Epithelial cell of prostate (primary cell): Measurements from ENCODE around the gene MTUS2.

Source experiments
- DNase-seq: peaks from one replicate; pipeline ENCODE4 v3.0.0-alpha.2; 2011; ENCODE audit warnings: low read depth, low spot score
- H3K27ac ChIP-seq: fragments of 450-650 bp; 2 replicates; pipeline ENCODE4 v1.5.1; 2017; ENCODE audit warnings: mild to moderate bottlenecking

The MTUS2 gene

GRCh38 chr13:29489650-29490560, 669.8 kb downstream of the MTUS2 start:
- H3K27ac ChIP-seq: no peak overlapping the region
- DNase-seq: no peak

- no peak for DNase-seq
- H3K27ac ChIP-seq: no peak overlapping the region
These were observed 670.4 kb downstream of the MTUS2 start for GRCh38 chr13:29490561-29490885.

GRCh38 chr13:29491248-29491647, 671.1 kb downstream of the MTUS2 start:
- no peak overlapping the region for H3K27ac ChIP-seq
- no peak for DNase-seq

- no peak overlapping the region for H3K27ac ChIP-seq
- no peak for DNase-seq
These were observed 673.7 kb downstream of the MTUS2 start for GRCh38 chr13:29493796-29494195.

DNA sequence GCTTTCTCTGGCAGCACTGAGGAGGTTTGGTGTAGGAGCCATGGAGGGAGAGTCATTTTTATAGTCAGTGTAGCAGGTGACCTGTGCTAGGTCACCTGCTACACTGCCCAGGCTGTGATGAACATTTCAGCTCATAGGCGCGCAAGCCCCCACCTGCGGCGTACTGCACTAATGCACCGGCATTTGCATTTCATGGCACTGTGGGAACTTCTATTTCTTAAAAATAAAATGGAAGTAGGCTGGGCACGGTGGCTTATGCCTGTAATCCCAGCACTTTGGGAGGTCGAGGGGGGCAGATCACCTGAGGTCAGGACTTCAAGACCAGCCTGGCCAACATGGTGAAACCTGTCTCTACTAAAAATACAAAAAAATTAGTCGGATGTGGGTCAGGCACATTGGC, 674.4 kb downstream of the MTUS2 start:
- H3K27ac ChIP-seq: no peak overlapping the region

GRCh38 chr13:29496241-29496712, 676.1 kb downstream of the MTUS2 start:
- DNase-seq: peak; percentile 56

More for the DNA sequence above, 674.4 kb downstream of the MTUS2 start:
- no peak for DNase-seq

GRCh38 chr13:29497137-29497654, 677.1 kb downstream of the MTUS2 start:
- no peak for DNase-seq
- H3K27ac ChIP-seq: no peak overlapping the region

More at GRCh38 chr13:29496241-29496712, 676.1 kb downstream of the MTUS2 start:
- no peak overlapping the region for H3K27ac ChIP-seq

GRCh38 chr13:29498426-29499040, 678.4 kb downstream of the MTUS2 start:
- DNase-seq: no peak

GRCh38 chr13:29499506-29500165, 679.5 kb downstream of the MTUS2 start:
- DNase-seq: no peak
- no peak overlapping the region for H3K27ac ChIP-seq

More at GRCh38 chr13:29498426-29499040, 678.4 kb downstream of the MTUS2 start:
- no peak overlapping the region for H3K27ac ChIP-seq

DNA sequence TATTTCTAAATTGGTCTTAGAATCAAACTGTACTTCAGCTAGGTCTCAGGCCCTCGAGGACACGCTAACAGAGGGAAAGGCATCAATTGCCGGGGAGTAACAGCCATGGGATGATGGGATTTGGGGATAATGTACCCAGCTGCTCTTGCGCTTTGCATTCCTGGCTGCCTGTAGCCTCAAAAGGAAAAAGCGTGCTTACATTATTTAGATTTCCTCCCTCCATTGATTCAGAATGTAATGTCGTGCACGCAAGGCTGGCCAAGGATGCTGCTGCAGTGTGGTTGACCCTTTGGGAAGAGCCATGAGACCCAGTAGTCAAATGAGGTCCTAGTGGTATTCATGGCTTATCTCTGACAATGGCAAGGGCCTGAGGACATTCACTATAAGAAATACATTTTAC, 680.2 kb downstream of the MTUS2 start:
- DNase-seq: no peak
- no peak overlapping the region for H3K27ac ChIP-seq

DNA sequence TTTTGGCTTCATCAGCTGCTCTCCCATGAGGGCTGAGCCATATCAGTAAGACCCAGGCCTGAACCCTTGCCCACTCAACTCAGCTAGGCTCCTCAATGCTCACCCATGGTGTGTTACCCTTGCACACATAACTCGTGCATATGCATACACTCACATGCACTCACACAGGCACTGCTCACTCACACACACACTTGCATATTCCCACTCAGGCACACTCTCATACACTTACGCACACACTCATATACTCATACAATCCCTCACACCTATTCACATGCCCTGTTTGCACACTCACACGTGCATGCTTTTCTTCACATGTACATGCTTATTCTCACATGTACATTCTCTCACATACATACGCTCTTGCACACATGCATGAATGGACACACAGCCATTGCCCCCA, 681.5 kb downstream of the MTUS2 start:
- H3K27ac ChIP-seq: no peak overlapping the region
- DNase-seq: no peak

- no peak for DNase-seq
- H3K27ac ChIP-seq: no peak overlapping the region
These were observed 682.4 kb downstream of the MTUS2 start for GRCh38 chr13:29502391-29503008.

DNA sequence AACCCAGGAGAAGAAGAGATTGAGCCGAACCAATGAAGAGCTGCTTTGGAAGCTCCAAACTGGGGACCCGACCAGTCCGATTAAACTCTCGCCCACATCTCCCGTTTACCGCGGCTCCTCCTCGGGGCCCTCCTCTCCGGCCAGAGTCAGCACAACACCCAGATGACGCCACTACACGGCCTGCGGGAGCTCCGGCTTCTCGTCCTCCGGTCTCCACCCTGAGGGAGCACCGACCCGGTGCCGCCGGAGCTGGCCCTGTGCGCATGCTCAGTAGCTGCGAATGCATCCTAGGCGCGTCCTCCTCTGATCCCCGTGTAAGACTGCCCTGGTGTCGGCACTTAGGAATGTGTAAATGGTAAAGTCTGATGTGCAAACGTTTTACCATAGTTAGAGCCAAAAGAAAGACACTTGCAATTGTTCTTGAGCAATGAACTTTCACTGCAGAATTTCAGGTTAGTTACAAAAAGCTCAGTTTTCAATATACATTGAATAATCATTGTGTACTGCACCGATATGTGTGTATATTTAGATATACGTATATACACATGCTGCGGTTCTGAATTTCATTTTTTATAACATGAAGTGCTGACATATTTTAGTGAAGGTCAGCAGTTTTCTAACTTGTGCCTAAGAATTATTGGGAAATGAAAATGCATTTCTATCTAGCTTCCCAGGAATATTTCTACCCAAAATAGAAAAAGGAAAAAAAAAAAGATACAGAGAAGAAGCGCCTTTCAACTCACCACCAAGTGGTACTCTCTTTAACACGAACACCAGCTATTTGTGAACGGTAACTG, 683.1 kb downstream of the MTUS2 start:
- no peak for DNase-seq
- H3K27ac ChIP-seq: no peak overlapping the region

- no peak for DNase-seq
These were observed 684.6 kb downstream of the MTUS2 start for GRCh38 chr13:29504691-29505090.

GRCh38 chr13:29505511-29505910, 685.4 kb downstream of the MTUS2 start:
- H3K27ac ChIP-seq: no peak overlapping the region
- DNase-seq: no peak

More at GRCh38 chr13:29504691-29505090, 684.6 kb downstream of the MTUS2 start:
- H3K27ac ChIP-seq: no peak overlapping the region

GRCh38 chr13:29505950-29506349, 685.8 kb downstream of the MTUS2 start:
- no peak overlapping the region for H3K27ac ChIP-seq
- no peak for DNase-seq

DNA sequence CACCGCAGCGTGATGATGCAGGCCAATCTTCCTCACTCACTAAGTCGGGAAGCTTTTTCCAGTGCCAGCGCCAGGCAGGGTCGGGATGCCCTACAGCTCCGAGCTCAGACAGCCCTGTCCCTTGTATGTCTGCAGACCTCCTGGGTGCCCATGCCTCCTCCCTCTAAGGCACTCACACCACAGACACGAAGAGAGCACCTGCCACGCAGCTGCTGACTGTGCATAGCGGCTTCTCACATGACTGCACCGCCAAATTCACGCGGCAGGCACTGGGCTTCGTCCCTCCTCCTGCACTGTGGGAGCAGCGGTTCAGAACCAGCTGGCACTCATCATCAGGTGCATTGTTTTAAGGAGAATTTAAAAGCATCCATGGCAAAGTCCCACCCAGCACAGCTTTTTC, 687.2 kb downstream of the MTUS2 start:
- no peak for DNase-seq
- H3K27ac ChIP-seq: no peak overlapping the region

- DNase-seq: no peak
- no peak overlapping the region for H3K27ac ChIP-seq
These were observed 688.2 kb downstream of the MTUS2 start for GRCh38 chr13:29508130-29508875.

GRCh38 chr13:29508876-29509252, 688.7 kb downstream of the MTUS2 start:
- DNase-seq: no peak

More at GRCh38 chr13:29508876-29509252, 688.7 kb downstream of the MTUS2 start:
- H3K27ac ChIP-seq: no peak overlapping the region
